GM18505 (cell line): ENCODE results near the gene RILPL1.
"Not testable (repeated sequence)": the region's sequence is repeated elsewhere in the genome, so short reads cannot be mapped to it uniquely, and the experiment has no call there.

ENCODE experiments used
- ATAC-seq: cut with Tn5 transposase; IDR thresholded peaks from one replicate; pipeline ENCODE4 v1.9.1; 2021; ENCODE audit not compliant: unreplicated experiment
- POLR2A ChIP-seq: IDR thresholded peaks from 4 replicates; pipeline ENCODE4 v1.6.1; 2011; ENCODE audit warnings: borderline replicate concordance; ENCODE audit not compliant: insufficient read depth, insufficient read length; ENCODE audit errors: extremely low read depth

The RILPL1 gene

GRCh38 chr12:123449856-123450255 is 83.7 kb downstream of the RILPL1 start:
- no peak for TF ChIP-seq POLR2A
- no peak for ATAC-seq

DNA sequence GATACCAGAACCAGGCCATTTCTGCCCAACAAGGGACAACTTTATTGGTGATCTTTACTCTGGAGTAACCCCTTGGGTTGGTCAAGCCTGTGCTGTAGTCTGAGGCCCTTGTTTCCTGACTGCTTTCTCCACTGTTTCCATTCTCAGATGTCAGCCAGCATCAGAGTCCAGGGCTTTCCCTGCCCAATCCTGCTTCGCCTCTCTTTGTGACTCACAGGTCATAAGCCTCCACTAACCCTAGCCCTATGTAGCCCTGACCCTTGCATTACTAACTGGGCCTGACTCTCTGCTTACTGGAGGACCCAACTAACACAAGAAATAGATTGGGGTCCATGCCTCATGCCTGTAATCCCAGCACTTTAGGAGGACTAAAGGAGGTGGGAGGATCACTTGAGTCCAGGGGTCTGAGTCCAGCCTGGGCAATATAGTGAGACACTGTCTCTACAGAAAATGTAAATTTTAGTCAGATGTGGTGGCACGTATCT is 84.2 kb downstream of the RILPL1 start:
- ATAC-seq: no peak
- no peak for TF ChIP-seq POLR2A

DNA sequence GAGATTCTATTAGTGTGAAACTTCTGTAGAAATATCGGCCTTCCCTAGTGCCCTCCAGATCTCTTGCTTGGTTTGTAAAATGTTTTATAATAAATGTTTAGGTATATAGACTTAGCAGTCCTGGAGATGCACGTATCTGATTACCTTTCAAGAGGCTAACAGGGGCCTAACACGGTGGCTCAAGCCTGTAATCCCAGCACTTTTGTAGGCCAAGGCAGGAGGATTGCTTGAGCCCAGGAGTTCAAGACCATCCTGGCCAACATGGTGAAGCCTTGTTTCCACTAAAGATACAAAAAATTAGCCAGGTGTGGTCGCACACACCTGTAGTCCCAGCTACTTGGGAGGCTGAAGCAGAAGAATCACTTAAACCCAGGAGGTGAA is 87.2 kb downstream of the RILPL1 start:
- TF ChIP-seq POLR2A: no peak
- ATAC-seq: no peak

GRCh38 chr12:123445388-123446332 is 87.9 kb downstream of the RILPL1 start:
- ATAC-seq: no peak
- no peak for TF ChIP-seq POLR2A

DNA sequence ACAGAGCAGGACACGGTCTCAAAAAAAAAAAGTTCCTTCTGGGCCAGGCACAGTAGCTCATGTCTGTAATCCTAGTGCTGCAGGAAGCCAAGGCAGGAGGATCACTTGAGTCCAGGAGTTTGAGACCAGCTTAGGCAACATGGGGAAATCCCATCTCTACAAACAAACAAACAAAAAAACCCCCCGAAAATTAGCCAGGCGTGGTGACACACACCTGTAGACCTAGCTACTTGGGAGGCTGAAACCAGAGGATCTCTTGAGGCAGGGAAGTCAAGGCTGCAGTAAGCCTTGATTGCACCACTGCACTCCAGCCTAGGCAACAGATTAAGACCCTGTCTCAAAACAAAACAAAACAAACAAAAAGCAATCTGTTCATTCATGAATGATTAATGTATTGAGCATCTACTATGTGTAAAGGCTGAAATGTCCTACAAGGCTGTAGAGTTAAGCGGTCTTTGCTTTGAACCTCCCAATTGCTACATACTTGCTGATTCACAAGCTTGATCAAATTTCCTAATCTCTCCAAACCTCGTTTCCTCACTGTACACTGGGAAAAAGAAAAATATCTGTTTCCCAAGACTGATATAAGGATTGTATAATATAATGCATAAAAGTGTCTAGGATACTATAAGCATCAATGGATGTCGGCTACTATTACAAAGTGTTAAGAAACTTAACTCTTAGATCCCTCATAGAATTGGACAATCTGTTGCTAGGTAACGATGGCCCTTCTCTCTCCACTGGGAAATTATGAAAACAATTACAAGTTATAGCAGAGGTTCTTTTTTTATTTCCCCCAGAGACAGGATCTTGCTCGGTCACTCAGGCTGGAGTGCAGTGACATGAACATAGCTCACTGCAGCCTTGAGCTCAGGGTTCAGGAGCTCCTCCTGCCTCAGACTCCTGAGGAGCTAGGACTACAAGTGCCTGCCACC is 89.2 kb downstream of the RILPL1 start:
- no peak for TF ChIP-seq POLR2A
- no peak for ATAC-seq

DNA sequence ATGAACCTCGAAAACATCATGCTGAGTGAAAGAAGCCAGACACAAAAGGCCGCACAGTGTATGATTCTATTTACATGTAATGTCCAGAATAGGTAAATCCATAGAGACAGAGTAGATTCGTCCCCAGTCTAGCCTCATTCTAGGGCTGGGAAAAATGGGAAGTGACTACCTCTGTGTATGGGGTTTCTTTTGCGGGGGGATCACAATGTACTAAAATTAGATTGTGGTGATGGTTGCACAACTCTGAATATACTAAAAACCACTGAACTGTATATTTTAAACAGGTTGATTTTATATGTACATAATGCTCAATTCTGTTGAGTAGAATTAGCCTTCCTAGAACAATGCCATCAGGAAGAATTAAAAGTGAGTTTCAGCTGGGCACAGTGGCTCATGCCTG is 90.7 kb downstream of the RILPL1 start:
- no peak for ATAC-seq
- no peak for TF ChIP-seq POLR2A

DNA sequence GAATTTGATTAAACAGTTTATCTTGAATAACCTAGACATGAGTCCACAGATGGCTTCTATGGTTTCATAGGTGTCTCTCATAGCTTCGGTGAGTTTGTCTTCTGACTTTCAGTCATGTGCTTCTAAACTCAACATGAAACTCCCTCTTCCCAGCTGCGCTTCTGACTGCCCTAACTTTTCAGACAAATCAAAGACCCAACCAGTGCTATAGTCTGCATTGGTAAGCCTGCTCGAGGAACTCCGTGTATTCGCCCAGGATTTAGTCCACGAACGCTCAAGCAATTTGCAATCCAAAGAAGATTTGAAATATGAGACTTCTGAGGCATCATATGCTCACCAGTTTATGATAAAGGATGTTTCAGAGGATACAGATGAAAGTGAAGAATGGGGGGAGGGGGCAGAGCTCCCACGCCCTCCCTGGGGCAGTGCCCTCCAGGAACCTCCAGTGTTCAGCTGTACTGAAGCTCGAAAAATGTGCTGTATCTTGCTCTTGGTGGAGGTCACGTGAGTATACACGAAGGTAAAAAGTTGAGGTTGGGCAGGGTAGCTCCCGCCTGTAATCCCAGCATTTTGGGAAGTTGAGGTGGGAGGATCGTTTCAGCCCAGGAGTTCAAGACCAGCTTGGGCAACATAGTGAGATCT is 91.9 kb downstream of the RILPL1 start:
- ATAC-seq: peak; percentile 54
- TF ChIP-seq POLR2A: peak; percentile 27

DNA sequence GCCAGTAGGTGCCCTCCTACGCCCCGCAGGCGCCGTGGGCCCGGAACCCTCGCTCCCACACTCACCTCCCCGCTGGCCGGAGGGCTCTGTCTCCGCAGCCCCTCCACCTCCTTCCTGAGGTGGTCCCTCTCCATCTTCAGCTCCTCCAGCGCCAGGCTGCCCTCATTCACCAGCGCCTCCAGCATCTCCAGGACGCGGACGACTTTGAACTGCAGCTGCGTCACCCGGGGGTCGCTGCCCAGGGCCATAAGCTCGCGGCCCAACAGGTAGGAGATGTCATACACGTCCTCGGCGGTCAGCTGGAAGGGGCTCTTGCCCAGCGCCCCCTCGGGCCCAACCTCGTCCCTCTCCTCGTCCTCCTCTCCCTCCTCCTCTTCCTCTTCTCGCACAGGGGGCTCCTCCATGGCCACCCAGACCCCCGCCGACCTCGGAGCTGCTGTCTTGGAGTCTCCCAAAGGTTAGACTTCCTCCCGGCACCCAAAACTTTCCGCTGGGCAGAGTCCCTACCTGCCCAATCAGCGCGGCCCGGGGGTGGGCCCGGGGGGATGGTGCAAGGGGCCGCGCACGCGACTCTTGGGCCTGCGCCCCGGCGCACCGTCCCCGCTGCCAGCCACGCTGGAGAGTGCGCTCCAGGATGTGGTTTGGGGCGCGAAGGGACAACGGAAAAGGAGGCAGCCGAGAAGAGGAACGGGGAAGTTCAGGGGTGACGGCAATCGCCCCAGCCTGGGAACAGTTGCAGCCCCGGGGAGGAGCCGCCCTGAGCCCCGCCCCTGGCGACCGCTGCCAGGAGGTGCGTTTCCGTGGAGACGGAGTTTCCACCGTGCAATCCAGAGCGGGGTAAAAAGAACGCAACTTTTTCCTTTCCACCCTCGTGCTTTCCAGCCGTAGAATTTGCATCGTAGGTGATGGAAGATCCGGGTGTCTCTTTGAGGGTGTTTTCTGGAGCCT is 97.2 kb downstream of the RILPL1 start, which contains the start of gene RILPL2:
Gene RILPL2, minus strand, starts transcription at position 668 of the 948 bp plus-strand sequence. Its CDS starts 264 bp downstream, at position 404.
- TF ChIP-seq POLR2A: peak; percentile 73
- peak; percentile 64 for ATAC-seq

DNA sequence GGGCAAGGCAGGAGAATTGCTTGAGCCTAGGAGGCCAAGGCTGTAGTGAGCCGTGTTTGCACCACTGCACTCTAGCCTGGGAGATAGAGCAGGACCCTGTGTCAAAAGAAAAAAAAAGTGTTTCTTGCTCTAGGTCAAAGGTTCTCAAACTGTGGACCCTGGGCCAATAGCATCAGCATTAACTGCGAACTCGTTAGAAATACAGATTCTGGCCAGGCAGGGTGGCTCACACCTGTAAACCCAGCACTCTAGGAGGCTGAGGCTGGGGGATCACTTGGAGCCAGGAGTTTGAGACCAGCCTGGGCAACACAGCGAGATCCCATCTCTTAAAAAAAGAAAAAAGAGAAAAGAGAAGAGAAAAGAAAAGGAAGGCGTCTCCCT is 97.9 kb downstream of the RILPL1 start:
- no peak for TF ChIP-seq POLR2A
- ATAC-seq: no peak

- no peak for ATAC-seq
- no peak for TF ChIP-seq POLR2A
Observed at GRCh38 chr12:123433615-123434014, 99.9 kb downstream of the RILPL1 start.

- ATAC-seq: not testable (repeated sequence)
Observed at GRCh38 chr12:123431951-123432817, 101.3 kb downstream of the RILPL1 start.

DNA sequence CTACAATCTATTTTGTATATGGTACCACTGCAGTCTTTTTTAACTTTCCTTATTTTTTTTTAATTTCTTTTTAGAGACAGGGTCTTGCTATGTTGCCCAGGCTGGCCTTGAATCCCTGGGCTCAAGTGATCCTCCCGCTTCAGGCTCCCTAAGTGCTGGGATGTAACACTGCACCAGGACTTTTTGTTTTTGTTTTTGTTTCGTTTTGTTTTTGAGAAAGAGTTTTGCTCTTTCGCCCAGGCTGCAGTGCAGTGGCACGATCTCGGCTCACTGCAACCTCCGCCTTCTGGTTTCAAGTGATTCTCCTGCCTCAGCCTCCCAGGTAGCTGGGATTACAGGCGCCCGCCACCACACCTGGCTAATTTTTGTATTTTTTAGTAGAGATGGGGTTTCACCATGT is 104.4 kb downstream of the RILPL1 start:
- ATAC-seq: not testable (repeated sequence)

- no peak for ATAC-seq
Observed at GRCh38 chr12:123428591-123428990, 104.9 kb downstream of the RILPL1 start.

More at GRCh38 chr12:123428591-123428990, 104.9 kb downstream of the RILPL1 start:
- TF ChIP-seq POLR2A: no peak
